Measurements from ENCODE around the gene DLG2.
"Not testable (repeated sequence)": the region's sequence is repeated elsewhere in the genome, so short reads cannot be mapped to it uniquely, and the experiment has no call there.

The DLG2 gene

DNA sequence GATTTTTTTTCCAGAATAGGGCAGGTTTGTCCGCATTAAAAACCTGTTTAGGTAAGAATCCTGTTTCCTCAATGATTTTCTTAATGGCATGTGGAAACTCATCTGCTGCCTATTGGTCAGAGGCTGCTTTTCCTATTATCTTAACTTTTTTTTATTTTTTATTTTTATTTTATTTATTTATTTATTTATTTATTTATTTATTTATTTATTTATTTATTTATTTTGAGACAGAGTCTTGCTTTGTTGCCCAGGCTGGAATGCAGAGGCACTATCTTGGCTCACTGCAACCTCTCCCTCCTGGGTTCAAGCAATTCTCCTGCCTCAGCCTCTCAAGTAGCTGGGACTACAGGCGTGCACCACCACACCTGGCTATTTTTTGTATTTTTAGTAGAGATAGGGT lies 389.1 kb downstream of the DLG2 start:
- DNase-seq: not testable (repeated sequence)

GRCh38 chr11:85236211-85236610 lies 390.9 kb downstream of the DLG2 start:
- DNase-seq: no peak

GRCh38 chr11:85232559-85232958 lies 394.6 kb downstream of the DLG2 start:
- no peak for DNase-seq

DNA sequence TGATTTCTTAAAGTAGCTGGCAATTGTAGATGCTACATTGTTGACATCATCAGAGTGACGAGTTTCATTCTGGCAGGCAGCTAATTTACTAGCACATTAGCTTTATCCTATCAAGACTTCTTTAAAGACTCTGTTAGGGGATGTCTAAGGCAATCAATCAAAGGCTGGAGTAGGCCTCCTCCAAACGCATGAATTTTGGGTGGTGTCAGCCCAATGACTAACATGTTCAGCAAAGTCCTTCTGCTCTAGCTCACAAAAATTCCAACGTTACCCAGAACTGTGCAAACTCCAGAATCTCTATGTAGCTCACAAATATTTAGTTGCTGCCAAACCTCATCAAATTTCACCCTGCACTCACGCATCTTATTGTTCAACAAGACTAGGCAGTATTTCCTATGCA lies 395.6 kb downstream of the DLG2 start:
- no peak for DNase-seq

DNA sequence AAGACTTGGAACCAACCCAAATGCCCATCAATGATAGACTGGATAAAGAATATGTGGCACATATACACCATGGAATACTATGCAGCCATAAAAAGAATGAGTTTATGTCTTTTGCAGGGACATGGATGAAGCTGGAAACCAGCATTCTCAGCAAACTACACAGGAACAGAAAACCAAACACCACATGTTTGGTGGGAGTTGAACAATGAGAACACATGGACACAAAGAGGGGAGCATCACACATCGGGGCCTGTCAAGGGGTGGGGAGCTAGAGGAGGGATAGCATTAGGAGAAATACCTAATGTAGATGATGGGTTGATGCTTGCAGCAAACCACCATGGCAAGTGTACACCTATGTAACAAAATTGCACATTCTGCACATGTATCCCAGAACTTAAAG lies 397.4 kb downstream of the DLG2 start:
- not testable (repeated sequence) for DNase-seq

GRCh38 chr11:85196968-85197367 lies 430.2 kb downstream of the DLG2 start:
- DNase-seq: no peak

DNA sequence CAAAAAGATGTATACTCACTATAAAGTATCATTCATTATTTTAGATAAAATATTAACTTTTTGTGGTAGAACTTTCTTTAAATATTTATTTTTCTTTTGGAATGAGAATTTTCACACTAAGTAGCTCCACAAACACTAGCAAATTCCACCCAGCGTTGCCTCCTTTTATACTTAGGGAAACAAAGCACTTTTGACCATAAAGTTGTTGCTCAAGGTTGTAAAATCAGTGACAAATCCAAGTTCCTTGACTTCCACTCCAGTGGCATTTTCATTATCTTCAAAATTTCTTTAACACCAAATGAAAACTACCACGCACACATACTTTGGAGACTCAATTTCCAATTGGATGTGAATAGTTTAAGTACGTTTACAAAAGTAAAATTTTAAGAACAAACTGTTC lies 431.2 kb downstream of the DLG2 start:
- DNase-seq: no peak

- no peak for DNase-seq
These were observed 439.2 kb downstream of the DLG2 start for GRCh38 chr11:85187992-85188391.

DNA sequence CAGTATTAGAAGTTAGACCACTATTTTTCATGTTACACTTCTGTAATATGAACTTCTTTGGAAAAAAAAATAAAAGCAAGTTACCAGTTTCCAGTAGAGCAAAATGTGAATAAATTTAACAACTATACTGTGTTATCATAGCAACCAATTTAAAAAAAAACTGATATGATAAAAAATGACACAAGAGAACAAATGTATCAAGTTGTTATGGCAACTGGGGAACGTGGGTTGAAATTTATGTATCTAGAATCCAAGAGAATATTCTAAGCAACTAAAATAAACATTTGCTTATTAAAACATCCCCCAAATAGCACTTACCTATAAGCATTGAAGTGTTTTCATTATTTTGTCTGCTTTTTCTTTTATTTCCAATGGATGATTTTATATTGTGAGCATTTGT lies 442.4 kb downstream of the DLG2 start:
- DNase-seq: no peak

GRCh38 chr11:85182441-85183387 lies 444.4 kb downstream of the DLG2 start:
- DNase-seq: peak in 24 of 56 donors; percentile 0 to 65 (median 14)

GRCh38 chr11:85180528-85180927 lies 446.6 kb downstream of the DLG2 start:
- DNase-seq: no peak

- DNase-seq: no peak
These were observed 455.4 kb downstream of the DLG2 start for GRCh38 chr11:85171648-85172257.

GRCh38 chr11:85170184-85170583 lies 457.0 kb downstream of the DLG2 start:
- no peak for DNase-seq

DNA sequence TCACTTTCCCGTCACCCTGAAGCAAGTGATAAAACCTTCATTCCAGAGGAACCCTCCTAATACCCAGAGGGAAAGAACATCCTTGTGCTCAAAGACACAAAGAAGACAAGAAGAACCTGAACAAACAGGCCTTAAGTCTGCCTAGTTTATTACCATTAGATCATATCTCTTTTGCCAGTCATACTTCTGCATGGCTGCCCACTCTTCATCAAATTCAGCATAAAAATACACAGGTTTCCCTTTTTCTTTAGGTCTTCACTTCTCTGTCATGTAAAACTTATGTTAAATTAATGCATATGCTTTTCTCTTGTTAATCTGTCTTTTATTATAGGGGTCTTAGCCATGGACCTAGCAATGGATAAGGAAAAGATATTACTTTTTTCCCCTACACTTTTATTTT lies 459.7 kb downstream of the DLG2 start:
- no peak for DNase-seq

DNA sequence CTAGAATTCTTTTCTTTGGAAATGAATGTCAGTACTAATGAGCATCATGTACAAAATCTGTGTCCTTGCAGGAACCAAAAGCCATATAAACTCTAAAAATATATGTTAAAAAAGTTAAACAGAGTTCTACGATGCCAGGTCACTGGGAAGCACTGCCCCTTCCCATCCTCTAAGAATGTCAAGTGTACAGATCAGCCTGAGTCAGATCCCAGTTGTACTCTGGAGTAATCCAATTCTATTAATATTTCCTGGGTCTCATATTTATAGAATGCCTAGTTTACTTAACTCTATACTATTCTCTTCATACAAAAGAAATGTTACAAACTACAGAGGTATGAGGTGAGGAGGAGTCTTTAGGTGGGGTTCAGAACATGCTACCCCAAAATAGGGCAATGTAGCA lies 460.1 kb downstream of the DLG2 start:
- DNase-seq: no peak

- DNase-seq: no peak
These were observed 461.3 kb downstream of the DLG2 start for GRCh38 chr11:85165819-85166218.

GRCh38 chr11:85164743-85165142 lies 462.4 kb downstream of the DLG2 start:
- peak in 4 of 56 donors; percentile 2 to 14 (median 4) for DNase-seq

GRCh38 chr11:85154294-85154693 lies 472.9 kb downstream of the DLG2 start:
- no peak for DNase-seq

DNA sequence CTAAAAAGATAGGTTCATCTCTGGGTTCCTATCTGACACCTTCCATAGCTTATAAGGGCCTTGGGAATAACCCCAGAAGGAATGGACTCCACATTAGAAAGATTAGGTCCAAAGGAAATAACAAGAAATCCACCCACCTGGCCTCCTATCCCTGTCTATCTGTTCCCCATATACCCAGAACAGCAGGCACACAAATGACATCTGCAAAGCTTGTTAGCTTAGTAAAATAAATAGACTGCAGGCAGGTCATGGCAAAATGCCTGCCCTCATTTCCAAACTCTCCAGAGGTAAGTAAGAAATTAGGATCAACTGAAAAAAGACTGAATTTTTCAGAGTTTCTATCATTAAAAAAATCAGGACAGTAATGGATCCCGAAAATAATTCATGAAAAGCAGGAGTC lies 489.5 kb downstream of the DLG2 start:
- DNase-seq: no peak

DNA sequence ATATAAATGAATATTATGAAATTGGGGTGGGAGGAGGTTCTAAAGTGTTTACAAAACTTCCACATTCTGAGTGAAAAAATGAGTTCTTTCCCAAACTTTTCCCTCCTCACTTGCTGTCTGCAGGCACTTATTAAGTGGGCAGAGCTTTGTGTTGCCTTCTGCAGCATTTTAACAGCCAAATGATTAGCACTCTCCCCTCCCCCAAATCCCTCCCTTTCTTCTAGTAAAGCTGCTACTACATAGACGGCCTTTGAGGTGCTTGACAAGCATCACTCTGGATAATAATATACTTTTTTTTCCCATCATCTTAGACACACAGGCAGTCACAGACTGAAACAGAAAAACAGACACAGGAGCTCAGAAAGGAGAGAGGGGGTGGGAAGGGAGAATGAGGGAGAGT lies 493.5 kb downstream of the DLG2 start:
- no peak for DNase-seq

GRCh38 chr11:85132851-85133585 lies 494.1 kb downstream of the DLG2 start:
- DNase-seq: peak in 36 of 56 donors; percentile 0 to 66 (median 18)

GRCh38 chr11:85127349-85127748 lies 499.8 kb downstream of the DLG2 start:
- DNase-seq: no peak

All from nucleus accumbens (tissue), 56 donors.